ENCODE results near the gene KDM8.

The KDM8 gene

GRCh38 chr16:27224271-27224737 lies 21.0 kb downstream of the KDM8 start:
- Histone ChIP-seq H3K27me3 (ENCODE audit: low read length) (no peaks in the 10 kb centered on the region), H2AFZ (ENCODE audit: low read depth, low read length, severe bottlenecking) (no peak overlapping the region), H3K4me2 (ENCODE audit: low read depth, low read length, poor library complexity, severe bottlenecking) (no peak overlapping the region), H3K9ac (ENCODE audit: low read length) (no peak overlapping the region), H3F3A (ENCODE audit: insufficient read depth) (no peaks in the 10 kb centered on the region), H3K79me2 (ENCODE audit: insufficient read depth, low read length) (no peaks in the 10 kb centered on the region), H3K36me3 (ENCODE audit: low read length) (no peaks in the 10 kb centered on the region), H3K27ac (ENCODE audit: low read depth, low read length) (no peak overlapping the region), H3K9me2 (replicated peaks; ENCODE audit: insufficient read depth, low read length) (no peaks in the 10 kb centered on the region), H3K9me3 (ENCODE audit: insufficient read depth, low read length) (no peaks in the 10 kb centered on the region), H3K4me3 (ENCODE audit: insufficient read depth, low read length, poor library complexity, severe bottlenecking) (no peak overlapping the region), H4K20me1 (ENCODE audit: low read depth, low read length) (no peaks in the 10 kb centered on the region)
- TF ChIP-seq EZH2phosphoT487 (conservative IDR thresholded peaks at IDR 0.05; ENCODE audit: low read length) (no peak), CTCF (IDR thresholded peaks at IDR 0.05; ENCODE audit: insufficient read depth, low read length, poor library complexity, severe bottlenecking) (no peak)

DNA sequence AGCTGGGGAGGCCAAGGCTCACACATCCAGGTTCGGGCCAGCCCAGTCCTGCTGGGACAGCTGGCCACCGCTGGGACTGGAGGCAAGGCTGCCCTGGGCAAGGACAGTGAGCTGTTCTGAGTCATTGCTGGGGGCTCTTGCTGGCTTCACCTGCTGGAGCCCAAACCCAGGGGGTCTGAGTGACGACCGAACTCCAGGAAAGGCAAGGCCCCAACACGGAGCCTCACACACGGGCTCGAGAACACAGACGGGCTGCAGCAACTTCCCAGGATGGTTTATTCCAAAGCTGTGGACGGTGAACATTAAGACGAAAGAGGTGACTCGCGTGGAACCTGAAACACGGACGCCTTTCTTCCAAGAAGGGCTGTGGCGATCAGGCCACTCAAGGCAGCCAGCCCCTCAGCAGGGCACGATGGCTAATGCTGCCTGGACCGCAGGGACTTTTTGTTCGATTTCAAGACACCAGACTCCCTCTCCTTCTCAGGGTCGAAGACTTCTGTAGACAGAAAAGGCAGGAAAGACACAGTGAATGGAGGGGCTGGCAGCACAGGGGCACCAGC lies 21.5 kb downstream of the KDM8 start:
- Histone ChIP-seq H3K9me2 (replicated peaks; ENCODE audit: insufficient read depth, low read length) (no peaks in the 10 kb centered on the region), H3K9me3 (ENCODE audit: insufficient read depth, low read length) (no peaks in the 10 kb centered on the region), H4K20me1 (ENCODE audit: low read depth, low read length) (no peaks in the 10 kb centered on the region), H3K9ac (ENCODE audit: low read length) (no peak overlapping the region), H3K4me2 (ENCODE audit: low read depth, low read length, poor library complexity, severe bottlenecking) (no peak overlapping the region), H3K27me3 (ENCODE audit: low read length) (no peaks in the 10 kb centered on the region), H3K27ac (ENCODE audit: low read depth, low read length) (no peak overlapping the region), H3F3A (ENCODE audit: insufficient read depth) (no peaks in the 10 kb centered on the region), H3K79me2 (ENCODE audit: insufficient read depth, low read length) (no peaks in the 10 kb centered on the region), H3K4me3 (ENCODE audit: insufficient read depth, low read length, poor library complexity, severe bottlenecking) (no peak overlapping the region), H2AFZ (ENCODE audit: low read depth, low read length, severe bottlenecking) (no peak overlapping the region), H3K36me3 (ENCODE audit: low read length) (no peaks in the 10 kb centered on the region)
- TF ChIP-seq EZH2phosphoT487 (conservative IDR thresholded peaks at IDR 0.05; ENCODE audit: low read length) (no peak), CTCF (IDR thresholded peaks at IDR 0.05; ENCODE audit: insufficient read depth, low read length, poor library complexity, severe bottlenecking) (no peak)

- Histone ChIP-seq H3F3A (ENCODE audit: insufficient read depth) (no peaks in the 10 kb centered on the region), H3K4me3 (ENCODE audit: insufficient read depth, low read length, poor library complexity, severe bottlenecking) (no peak overlapping the region), H3K36me3 (ENCODE audit: low read length) (no peaks in the 10 kb centered on the region), H3K9ac (ENCODE audit: low read length) (no peak overlapping the region), H3K4me2 (ENCODE audit: low read depth, low read length, poor library complexity, severe bottlenecking) (no peak overlapping the region), H4K20me1 (ENCODE audit: low read depth, low read length) (no peaks in the 10 kb centered on the region), H3K27me3 (ENCODE audit: low read length) (no peaks in the 10 kb centered on the region), H2AFZ (ENCODE audit: low read depth, low read length, severe bottlenecking) (no peak overlapping the region), H3K27ac (ENCODE audit: low read depth, low read length) (no peak overlapping the region), H3K9me2 (replicated peaks; ENCODE audit: insufficient read depth, low read length) (no peaks in the 10 kb centered on the region), H3K79me2 (ENCODE audit: insufficient read depth, low read length) (no peaks in the 10 kb centered on the region), H3K9me3 (ENCODE audit: insufficient read depth, low read length) (no peaks in the 10 kb centered on the region)
- TF ChIP-seq EZH2phosphoT487 (conservative IDR thresholded peaks at IDR 0.05; ENCODE audit: low read length), result no peak
- TF ChIP-seq CTCF (IDR thresholded peaks at IDR 0.05; ENCODE audit: insufficient read depth, low read length, poor library complexity, severe bottlenecking), result no peak
These were observed 22.4 kb downstream of the KDM8 start for GRCh38 chr16:27225536-27226360.
